NCI-H146 (cell line): ENCODE results near the gene RMRP.

Experiments used
- DNase-seq: peaks from one replicate; lab custom pipeline; 2025; lab: John Stamatoyannopoulos, UW

The RMRP gene

DNA sequence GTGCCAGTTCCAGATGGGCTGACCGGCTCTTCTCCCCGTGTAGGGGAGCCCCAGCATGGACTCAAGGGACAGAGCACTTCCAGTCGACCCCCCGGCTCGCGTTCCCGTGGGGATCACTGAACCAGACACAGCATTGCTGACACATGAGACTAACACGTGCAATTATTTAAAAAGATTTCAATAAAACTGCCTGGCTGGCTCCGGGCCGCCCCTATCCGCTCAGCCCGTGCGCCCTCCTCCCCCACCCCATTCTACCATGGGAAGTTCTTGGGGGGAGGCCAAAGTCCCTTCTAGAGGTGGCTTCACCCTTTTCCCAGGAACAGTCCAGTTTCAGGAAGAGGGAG lies 48.0 kb downstream of the RMRP start:
- no peak for DNase-seq

DNA sequence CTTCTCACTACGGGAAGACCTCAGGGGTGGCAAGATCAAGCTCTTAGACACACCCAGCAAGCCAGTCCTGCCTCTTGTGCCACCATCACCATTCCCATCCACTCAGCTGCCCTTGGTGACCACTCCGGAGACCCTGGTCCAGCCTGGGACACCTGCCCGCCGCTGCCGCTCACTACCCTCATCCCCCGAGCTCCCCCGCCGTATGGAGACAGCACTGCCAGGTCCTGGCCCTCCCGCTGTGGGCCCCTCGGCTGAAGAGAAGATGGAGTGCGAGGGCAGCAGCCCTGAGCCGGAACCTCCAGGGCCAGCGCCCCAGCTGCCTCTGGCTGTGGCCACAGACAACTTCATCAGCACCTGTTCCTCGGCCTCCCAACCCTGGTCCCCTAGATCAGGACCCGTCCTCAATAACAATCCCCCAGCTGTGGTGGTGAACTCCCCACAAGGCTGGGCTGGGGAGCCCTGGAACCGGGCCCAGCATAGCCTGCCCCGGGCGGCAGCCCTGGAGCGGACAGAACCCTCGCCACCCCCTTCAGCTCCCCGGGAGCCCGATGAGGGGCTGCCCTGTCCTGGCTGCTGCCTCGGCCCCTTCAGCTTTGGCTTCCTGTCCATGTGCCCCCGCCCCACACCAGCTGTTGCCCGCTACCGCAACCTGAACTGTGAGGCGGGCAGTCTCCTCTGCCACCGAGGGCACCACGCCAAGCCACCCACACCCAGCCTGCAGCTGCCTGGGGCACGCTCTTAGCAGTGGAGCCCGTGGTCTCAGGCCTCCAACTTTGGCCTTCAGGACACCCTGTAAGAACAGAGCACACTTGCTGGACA lies 48.6 kb downstream of the RMRP start:
- no peak for DNase-seq

DNA sequence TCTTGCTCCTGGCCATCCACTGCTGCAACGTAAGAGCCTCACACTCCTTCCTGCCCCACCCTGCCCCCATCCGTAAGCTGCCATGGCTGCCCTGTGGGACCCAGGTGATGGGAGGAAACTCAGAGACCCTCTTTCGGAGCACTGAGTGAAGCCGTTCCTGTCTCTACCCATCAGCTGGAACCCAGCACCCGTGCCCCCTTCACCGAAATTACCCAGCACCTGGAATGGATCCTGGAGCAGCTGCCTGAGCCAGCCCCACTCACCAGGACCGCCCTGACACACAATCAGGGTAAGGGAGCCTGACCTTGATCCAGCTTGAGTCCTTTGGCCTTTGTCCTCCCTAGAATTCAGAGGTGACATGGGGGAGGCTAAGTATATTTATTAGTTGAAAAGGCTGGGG lies 49.6 kb downstream of the RMRP start:
- no peak for DNase-seq
